ENCODE measurements around the gene WNK2.

WNK2 gene

DNA sequence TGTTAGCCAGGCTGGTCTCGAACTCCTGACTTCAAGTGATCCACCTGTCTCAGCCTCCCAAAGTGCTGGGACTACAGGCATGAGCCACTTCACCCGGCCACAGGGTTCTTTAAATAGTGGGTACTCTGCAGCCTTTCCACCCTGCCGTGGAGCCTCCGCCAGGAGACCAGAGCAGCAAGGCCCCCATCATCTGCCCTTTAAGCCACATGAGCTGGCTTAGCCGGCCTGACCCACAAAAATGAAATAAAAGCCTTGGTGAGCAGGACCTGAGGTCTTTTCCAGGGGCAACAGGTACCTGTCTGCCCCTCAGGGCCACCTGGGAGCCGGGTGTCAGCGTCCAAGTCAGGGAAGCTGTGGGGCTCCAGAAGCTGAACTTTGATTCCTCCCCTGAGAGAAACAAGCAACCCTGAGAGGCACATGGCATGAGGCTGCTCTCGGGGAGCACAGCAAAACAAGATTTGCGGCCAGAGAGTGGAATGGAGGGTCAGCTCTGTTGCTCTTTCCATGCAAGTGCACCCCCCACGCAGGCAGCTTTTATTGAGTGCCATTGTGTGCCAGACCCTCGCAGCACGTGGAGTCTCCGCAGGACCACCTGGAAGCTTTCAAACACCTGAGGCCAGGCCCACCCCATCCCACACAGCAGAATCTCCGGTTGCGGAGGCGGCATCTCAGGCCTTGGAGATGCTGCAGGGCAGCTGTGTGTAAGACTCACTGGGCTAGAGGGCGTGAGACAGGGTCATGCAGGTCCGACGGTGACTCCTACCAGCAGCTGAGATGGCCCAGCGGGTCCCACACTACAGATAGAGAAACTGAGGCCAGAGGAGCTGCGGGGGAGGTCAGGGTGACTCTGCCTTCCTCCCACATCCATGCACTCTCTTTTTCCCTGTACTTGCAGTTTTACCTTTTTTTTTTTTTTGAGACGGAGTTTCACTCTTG lies 4.8 kb upstream of the WNK2 start:
- no peak for TF ChIP-seq EZH2 (IDR thresholded peaks at IDR 0.05)
- no peak for TF ChIP-seq POLR2AphosphoS5 (IDR thresholded peaks at IDR 0.05; ENCODE audit: borderline replicate concordance, low read depth, low read length)
- no peak for TF ChIP-seq FOXP2 (optimal IDR thresholded peaks at IDR 0.05; ENCODE audit: control extremely low read depth, extremely low read length, insufficient read depth)
- no peak overlapping the region for H3K4me3 ChIP-seq
- H3K9me3 ChIP-seq (ENCODE audit: low read depth, low read length) = no peaks in the 10 kb centered on the region
- no peak overlapping the region for H3K9ac ChIP-seq (ENCODE audit: insufficient read length)
- no peak for DNase-seq (ENCODE audit: low read depth, low spot score)
- H3K27ac ChIP-seq = no peak overlapping the region
- H3K36me3 ChIP-seq (ENCODE audit: insufficient read depth, low read length) = no peaks in the 10 kb centered on the region

DNA sequence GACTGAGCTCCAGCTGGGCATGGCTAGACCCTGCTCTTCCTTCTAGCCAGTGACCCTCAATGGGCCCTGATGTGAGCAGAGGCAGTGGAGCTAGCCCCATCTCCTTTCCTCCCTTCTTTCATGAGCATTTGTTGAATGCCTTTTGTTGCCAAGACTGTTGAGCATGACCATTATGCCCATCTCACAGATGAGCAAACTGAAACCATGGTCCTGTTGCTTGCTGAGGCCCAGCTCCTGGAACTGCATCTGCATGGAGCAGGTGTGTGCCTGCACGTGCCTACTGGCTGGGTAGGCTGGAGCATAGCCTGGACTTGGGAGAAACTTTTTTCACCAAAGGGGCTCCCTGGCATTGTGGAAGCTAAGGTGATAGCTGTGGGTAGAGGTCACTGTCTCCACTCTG lies 3.0 kb upstream of the WNK2 start:
- H3K27ac ChIP-seq = no peak overlapping the region
- H3K9ac ChIP-seq (ENCODE audit: insufficient read length) = no peak overlapping the region
- no peaks in the 10 kb centered on the region for H3K36me3 ChIP-seq (ENCODE audit: insufficient read depth, low read length)
- no peak for DNase-seq (ENCODE audit: low read depth, low spot score)
- H3K9me3 ChIP-seq (ENCODE audit: low read depth, low read length) = no peaks in the 10 kb centered on the region
- TF ChIP-seq FOXP2 (optimal IDR thresholded peaks at IDR 0.05; ENCODE audit: control extremely low read depth, extremely low read length, insufficient read depth) = no peak
- TF ChIP-seq EZH2 (IDR thresholded peaks at IDR 0.05) = no peak
- no peak for TF ChIP-seq POLR2AphosphoS5 (IDR thresholded peaks at IDR 0.05; ENCODE audit: borderline replicate concordance, low read depth, low read length)
- no peak overlapping the region for H3K4me3 ChIP-seq

DNA sequence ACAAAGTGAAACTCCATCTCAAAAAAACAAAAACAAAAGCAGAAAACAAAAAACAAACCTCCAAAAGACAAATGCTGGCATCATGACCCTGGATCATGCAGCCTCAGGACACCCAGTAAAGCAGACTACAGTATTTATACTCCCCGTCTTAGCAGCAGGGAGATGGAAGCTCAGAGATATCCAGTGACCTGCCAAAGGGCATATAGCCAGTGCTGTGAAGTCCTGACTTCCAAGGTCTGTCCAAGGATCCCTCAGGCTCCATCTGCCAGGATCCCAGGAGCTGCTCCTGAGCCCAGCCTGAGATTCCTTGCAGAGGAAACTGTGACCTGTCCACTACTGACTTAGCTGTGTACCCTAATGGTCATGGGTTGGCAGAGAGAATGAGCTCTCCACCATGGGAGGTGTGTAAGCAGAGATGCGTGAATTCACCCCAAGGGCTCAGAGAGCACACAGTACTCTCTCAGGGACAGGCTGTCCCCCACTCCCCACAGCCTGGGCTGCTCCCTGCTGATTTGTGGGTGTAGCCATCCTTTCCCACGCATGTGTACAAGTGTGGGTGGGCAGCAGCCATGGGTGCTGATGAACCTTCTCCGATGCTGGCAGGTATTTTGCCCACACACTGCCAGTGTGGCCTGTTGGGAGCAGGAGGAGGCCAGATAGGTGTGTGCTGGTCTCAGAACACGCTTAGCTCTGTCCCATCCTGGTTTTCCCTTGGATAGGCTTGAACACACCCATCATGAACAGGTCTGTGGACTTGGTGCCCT lies 2.1 kb upstream of the WNK2 start:
- no peak overlapping the region for H3K9ac ChIP-seq (ENCODE audit: insufficient read length)
- no peaks in the 10 kb centered on the region for H3K9me3 ChIP-seq (ENCODE audit: low read depth, low read length)
- TF ChIP-seq EZH2 (IDR thresholded peaks at IDR 0.05) (no peak), FOXP2 (optimal IDR thresholded peaks at IDR 0.05; ENCODE audit: control extremely low read depth, extremely low read length, insufficient read depth) (no peak), POLR2AphosphoS5 (IDR thresholded peaks at IDR 0.05; ENCODE audit: borderline replicate concordance, low read depth, low read length) (no peak)
- H3K36me3 ChIP-seq (ENCODE audit: insufficient read depth, low read length) = no peaks in the 10 kb centered on the region
- H3K4me3 ChIP-seq = no peak overlapping the region
- DNase-seq (ENCODE audit: low read depth, low spot score) = no peak
- H3K27ac ChIP-seq = no peak overlapping the region

DNA sequence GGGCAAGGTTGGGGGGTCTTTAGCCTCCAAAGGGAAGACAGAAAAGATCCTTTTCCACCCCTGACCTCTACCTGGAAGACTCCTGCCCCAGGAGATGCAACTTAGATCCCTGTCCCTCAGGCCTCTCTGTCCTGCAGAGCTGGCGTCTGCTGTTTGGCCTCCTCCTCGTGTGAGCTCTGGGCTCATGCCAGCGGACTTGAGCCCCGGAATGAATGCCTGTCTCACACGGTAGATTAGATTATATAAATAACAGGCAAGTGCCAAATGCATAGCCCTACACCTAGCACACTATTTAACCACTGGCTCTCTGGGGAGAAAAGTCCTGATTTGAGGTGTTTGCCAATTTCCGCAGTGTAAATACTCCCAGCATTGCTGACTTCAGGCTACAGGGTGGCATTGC lies 1.4 kb upstream of the WNK2 start:
- Histone ChIP-seq H3K9ac (ENCODE audit: insufficient read length) (no peak overlapping the region), H3K9me3 (ENCODE audit: low read depth, low read length) (no peaks in the 10 kb centered on the region), H3K4me3 (no peak overlapping the region), H3K36me3 (ENCODE audit: insufficient read depth, low read length) (no peaks in the 10 kb centered on the region), H3K27ac (no peak overlapping the region)
- no peak for TF ChIP-seq POLR2AphosphoS5 (IDR thresholded peaks at IDR 0.05; ENCODE audit: borderline replicate concordance, low read depth, low read length)
- no peak for TF ChIP-seq FOXP2 (optimal IDR thresholded peaks at IDR 0.05; ENCODE audit: control extremely low read depth, extremely low read length, insufficient read depth)
- TF ChIP-seq EZH2 (IDR thresholded peaks at IDR 0.05) = no peak
- DNase-seq (ENCODE audit: low read depth, low spot score) = no peak

DNA sequence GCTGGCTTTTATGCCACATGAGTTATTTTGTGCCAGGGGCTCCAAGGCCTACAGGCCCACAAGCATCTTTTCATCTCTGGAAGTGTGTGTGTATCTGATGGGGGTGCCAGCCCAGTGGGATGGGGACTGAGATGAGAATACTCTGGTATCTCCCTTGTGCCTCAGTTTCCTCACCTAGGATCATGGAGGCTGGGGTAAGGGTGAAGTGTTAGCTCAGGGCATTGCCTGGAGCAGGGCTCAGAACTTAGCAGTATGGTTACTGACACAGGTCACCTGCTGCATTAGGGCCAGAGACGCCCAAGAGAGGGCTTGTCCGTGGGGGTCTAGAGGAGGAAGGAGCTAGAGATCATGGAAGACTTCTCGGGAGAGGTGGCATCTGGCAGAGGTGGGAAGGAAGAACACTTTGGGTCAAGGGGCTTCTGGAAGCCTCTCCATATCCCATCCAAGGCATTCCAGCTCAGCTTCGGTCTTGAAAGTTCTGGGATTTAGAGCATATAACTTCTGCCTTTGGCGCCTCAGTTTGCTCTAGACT lies 742 bp upstream of the WNK2 start:
- Histone ChIP-seq H3K36me3 (ENCODE audit: insufficient read depth, low read length) (no peaks in the 10 kb centered on the region), H3K9ac (ENCODE audit: insufficient read length) (no peak overlapping the region), H3K9me3 (ENCODE audit: low read depth, low read length) (no peaks in the 10 kb centered on the region), H3K27ac (no peak overlapping the region), H3K4me3 (peak overlapping the region; percentile 84)
- TF ChIP-seq FOXP2 (optimal IDR thresholded peaks at IDR 0.05; ENCODE audit: control extremely low read depth, extremely low read length, insufficient read depth) (no peak), POLR2AphosphoS5 (IDR thresholded peaks at IDR 0.05; ENCODE audit: borderline replicate concordance, low read depth, low read length) (no peak), EZH2 (IDR thresholded peaks at IDR 0.05) (no peak)
- no peak for DNase-seq (ENCODE audit: low read depth, low spot score)

DNA sequence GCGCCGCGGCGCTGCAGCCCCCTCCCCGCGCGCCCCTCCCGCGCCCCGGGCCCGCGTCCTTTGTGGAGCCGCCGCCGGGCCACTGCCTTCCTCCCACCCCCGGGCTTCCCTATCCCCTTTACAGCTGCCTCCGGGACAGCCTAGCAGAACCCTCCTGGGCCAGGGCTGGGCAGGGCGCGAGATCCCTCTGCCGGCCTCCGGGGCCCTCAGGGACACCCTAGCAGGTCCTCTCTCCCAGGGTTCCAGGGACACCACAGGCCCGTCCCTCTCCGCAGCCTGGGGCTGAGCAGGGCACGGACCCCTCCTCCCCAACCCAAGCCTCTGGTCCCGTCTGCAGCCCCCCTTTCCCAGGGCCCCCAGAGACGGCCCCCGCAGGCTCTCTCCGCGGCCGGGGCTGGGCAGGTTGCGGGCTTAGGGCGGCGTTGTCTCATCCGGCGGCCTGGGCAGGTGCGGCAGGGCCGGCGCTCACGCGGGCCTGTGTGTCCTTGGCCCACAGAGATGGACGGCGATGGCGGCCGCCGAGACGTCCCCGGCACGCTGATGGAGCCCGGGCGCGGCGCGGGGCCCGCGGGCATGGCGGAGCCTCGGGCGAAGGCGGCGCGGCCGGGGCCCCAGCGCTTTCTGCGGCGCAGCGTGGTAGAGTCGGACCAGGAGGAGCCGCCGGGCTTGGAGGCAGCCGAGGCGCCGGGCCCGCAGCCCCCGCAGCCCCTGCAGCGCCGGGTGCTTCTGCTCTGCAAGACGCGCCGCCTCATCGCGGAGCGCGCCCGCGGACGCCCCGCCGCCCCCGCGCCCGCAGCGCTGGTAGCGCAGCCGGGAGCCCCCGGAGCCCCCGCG lies 710 bp downstream of the WNK2 start:
- Histone ChIP-seq H3K27ac (no peak overlapping the region), H3K4me3 (peak overlapping the region; percentile 84), H3K9ac (ENCODE audit: insufficient read length) (peak overlapping the region; percentile 73), H3K9me3 (ENCODE audit: low read depth, low read length) (no peaks in the 10 kb centered on the region), H3K36me3 (ENCODE audit: insufficient read depth, low read length) (no peaks in the 10 kb centered on the region)
- TF ChIP-seq POLR2AphosphoS5 (IDR thresholded peaks at IDR 0.05; ENCODE audit: borderline replicate concordance, low read depth, low read length) (no peak), FOXP2 (optimal IDR thresholded peaks at IDR 0.05; ENCODE audit: control extremely low read depth, extremely low read length, insufficient read depth) (no peak), EZH2 (IDR thresholded peaks at IDR 0.05) (no peak)
- DNase-seq (ENCODE audit: low read depth, low spot score) = no peak

DNA sequence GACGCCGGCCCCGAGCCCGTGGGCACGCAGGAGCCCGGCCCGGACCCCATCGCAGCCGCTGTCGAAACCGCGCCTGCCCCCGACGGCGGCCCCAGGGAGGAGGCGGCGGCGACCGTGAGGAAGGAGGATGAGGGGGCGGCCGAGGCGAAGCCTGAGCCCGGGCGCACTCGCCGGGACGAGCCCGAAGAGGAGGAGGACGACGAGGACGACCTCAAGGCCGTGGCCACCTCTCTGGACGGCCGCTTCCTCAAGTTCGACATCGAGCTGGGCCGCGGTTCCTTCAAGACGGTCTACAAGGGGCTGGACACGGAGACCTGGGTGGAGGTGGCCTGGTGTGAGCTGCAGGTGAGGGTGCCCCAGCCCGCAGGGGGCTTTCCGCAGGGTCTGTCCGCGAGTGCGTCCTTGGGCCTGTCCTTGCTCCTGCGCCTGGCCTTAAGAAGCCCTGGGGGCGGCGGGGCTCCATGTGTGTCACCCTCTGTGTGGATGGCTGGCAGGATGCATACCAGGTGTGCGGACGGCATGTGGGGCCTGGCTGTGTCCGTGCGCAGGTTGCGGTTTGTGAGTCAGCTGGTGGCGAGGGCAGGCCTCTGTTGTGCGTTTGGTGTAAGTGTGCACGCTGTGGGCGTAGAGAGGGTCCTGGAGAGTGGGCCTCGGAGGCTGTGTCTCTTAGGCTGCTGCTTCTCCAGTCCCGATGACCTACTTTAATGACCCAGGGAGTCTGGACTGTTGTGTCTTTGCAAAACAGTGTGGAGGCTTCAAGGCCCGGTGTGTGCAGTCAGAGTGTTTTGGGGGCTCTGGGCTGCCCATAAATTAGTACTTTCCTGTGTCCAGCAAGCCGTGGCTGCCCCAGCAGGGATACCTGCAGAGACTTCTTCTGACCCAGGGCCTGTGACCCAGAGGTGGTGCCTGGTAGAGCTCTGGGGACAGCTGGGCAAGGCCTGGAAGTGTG lies 1.6 kb downstream of the WNK2 start:
- no peaks in the 10 kb centered on the region for H3K36me3 ChIP-seq (ENCODE audit: insufficient read depth, low read length)
- no peaks in the 10 kb centered on the region for H3K9me3 ChIP-seq (ENCODE audit: low read depth, low read length)
- H3K4me3 ChIP-seq = peak overlapping the region; percentile 11
- H3K27ac ChIP-seq = no peak overlapping the region
- TF ChIP-seq EZH2 (IDR thresholded peaks at IDR 0.05) (no peak), POLR2AphosphoS5 (IDR thresholded peaks at IDR 0.05; ENCODE audit: borderline replicate concordance, low read depth, low read length) (no peak), FOXP2 (optimal IDR thresholded peaks at IDR 0.05; ENCODE audit: control extremely low read depth, extremely low read length, insufficient read depth) (no peak)
- DNase-seq (ENCODE audit: low read depth, low spot score) = no peak
- peak overlapping the region; percentile 12 for H3K9ac ChIP-seq (ENCODE audit: insufficient read length)
